Suprapubic skin (tissue), 4 donors: ENCODE data around the gene CDON. TPM values are rescaled to one million over a fixed set of nuclear protein-coding genes. Genes with fewer than 3 reads are reported as not detected.
"Not testable (repeated sequence)": the region's sequence is repeated elsewhere in the genome, so short reads cannot be mapped to it uniquely, and the experiment has no call there.

Source experiments
- DNase-seq, 2 donors: peaks; one replicate each; pipeline ENCODE4 v3.0.0-alpha.2; 2019; ENCODE audit warnings: low spot score in 2 of 2
- H3K27ac ChIP-seq: fragments of 200-600 bp; sonication (generic); one replicate; pipeline ENCODE4 v1.5.1; 2019
- H3K27me3 ChIP-seq: fragments of 200-600 bp; sonication (generic); one replicate; pipeline ENCODE4 v1.5.1; 2019
- H3K36me3 ChIP-seq: fragments of 200-600 bp; sonication (generic); one replicate; pipeline ENCODE4 v1.5.1; 2019
- H3K4me1 ChIP-seq: fragments of 200-600 bp; sonication (generic); one replicate; pipeline ENCODE4 v1.5.1; 2019
- H3K4me3 ChIP-seq: fragments of 200-600 bp; sonication (generic); one replicate; pipeline ENCODE4 v1.5.1; 2019; ENCODE audit warnings: mild to moderate bottlenecking
- H3K9me3 ChIP-seq: fragments of 200-600 bp; sonication (generic); one replicate; pipeline ENCODE4 v1.5.1; 2019
- EP300 ChIP-seq: sonication (generic); formaldehyde crosslinking; IDR thresholded peaks from one replicate; pipeline ENCODE4 v1.6.1; 2017; ENCODE audit warnings: antibody characterized with exemption
- POLR2A ChIP-seq, 2 donors: fragments of 450-650 bp; IDR thresholded peaks; one replicate each; pipeline ENCODE4 v1.6.1; 2017; ENCODE audit warnings: antibody characterized with exemption in 2 of 2, mild to moderate bottlenecking in 2 of 2, moderate library complexity in 2 of 2
- POLR2AphosphoS5 ChIP-seq, 3 donors: sonication (generic); formaldehyde crosslinking; IDR thresholded peaks; one replicate each; pipeline ENCODE4 v1.6.1; 2017; ENCODE audit warnings: antibody characterized with exemption in 3 of 3
- WGBS: methylation state at CpG from one replicate; pipeline ENCODE4 v1.1.5; 2018; 5-methylcytosine and 5-hydroxymethylcytosine counted together
- total RNA-seq, 4 donors: library from RNA; depleted of rRNA; stranded (reverse); fragments of >200 nt; gene quantifications; one replicate each; pipeline ENCODE4 v1.1.0, GENCODE V29; 2016
- TF ChIP-seq, protein P1 (sequence below), 2 donors: fragments of 200-600 bp in 1 of 2; fragments of 450-650 bp in 1 of 2; sonication (generic) in 1 of 2; IDR thresholded peaks; one replicate each; pipeline ENCODE4 v1.5.1; 2016 to 2019; ENCODE audit warnings: antibody characterized with exemption in 2 of 2, mild to moderate bottlenecking in 1 of 2, moderate library complexity in 1 of 2

Gene CDON
- total RNA-seq, 4 donors from 2014 or later, result 27.6 to 67.4 (median 43.1) TPM

DNA sequence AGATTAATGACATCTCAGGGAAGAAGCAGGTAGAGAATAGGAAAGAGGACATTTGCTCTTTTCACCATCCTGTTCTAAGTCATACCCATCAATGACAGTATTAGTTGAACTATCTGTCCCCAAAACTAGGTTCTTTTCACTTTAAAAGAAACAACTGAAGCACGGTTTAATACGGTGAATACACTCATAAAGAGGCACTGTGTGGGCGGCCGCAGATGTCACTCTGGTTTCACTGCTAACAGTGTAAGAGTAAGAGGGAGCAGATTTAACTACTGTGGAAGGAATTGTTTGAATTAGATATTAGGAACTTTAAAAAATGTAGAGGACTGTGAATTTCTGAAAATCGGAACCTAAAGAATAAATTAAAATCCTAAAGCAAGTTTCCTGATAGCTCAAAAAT, 67.4 kb downstream of the CDON start:
- H3K9me3 ChIP-seq, result no peaks in the 10 kb centered on the region
- 68% methylated on average over 5 of the region's 5 CpGs for WGBS
- no peaks in the 10 kb centered on the region for H3K27me3 ChIP-seq
- TF ChIP-seq POLR2A (IDR thresholded peaks at IDR 0.05), result no peak
- TF ChIP-seq POLR2AphosphoS5 (IDR thresholded peaks at IDR 0.05), result no peak
- TF ChIP-seq, protein P1, sequence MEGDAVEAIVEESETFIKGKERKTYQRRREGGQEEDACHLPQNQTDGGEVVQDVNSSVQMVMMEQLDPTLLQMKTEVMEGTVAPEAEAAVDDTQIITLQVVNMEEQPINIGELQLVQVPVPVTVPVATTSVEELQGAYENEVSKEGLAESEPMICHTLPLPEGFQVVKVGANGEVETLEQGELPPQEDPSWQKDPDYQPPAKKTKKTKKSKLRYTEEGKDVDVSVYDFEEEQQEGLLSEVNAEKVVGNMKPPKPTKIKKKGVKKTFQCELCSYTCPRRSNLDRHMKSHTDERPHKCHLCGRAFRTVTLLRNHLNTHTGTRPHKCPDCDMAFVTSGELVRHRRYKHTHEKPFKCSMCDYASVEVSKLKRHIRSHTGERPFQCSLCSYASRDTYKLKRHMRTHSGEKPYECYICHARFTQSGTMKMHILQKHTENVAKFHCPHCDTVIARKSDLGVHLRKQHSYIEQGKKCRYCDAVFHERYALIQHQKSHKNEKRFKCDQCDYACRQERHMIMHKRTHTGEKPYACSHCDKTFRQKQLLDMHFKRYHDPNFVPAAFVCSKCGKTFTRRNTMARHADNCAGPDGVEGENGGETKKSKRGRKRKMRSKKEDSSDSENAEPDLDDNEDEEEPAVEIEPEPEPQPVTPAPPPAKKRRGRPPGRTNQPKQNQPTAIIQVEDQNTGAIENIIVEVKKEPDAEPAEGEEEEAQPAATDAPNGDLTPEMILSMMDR (IDR thresholded peaks at IDR 0.05), result no peak
- TF ChIP-seq EP300, result no peak
- no peak overlapping the region for H3K27ac ChIP-seq
- DNase-seq, result no peak
- H3K4me3 ChIP-seq, result no peak overlapping the region
- H3K4me1 ChIP-seq, result no peaks in the 10 kb centered on the region
- peaks cover 18% of the 10 kb centered on the region for H3K36me3 ChIP-seq

DNA sequence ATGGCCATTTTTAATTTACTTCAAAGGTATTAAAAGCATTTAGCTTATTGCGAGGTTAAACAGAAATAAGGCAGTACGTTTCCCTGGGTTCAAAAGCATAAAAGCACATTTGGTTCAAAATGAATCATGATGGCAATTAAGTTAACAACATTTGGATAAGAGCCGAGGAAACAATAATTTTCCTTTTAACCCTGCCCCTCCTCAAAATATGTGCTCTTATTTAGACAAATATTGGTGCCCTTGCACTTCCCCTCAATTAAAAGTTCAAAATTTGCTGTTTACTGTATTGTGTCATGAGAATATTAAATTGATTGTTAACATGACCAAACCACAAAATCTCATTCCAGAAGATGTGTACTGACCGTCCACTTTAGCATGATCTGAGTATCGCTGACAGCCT, 68.2 kb downstream of the CDON start:
- Histone ChIP-seq H3K4me3 (no peak overlapping the region), H3K27ac (no peak overlapping the region), H3K4me1 (no peaks in the 10 kb centered on the region), H3K36me3 (peaks cover 18% of the 10 kb centered on the region), H3K27me3 (no peaks in the 10 kb centered on the region), H3K9me3 (no peaks in the 10 kb centered on the region)
- TF ChIP-seq EP300 (no peak), POLR2A (IDR thresholded peaks at IDR 0.05) (no peak), POLR2AphosphoS5 (IDR thresholded peaks at IDR 0.05) (no peak)
- TF ChIP-seq, protein P1 (IDR thresholded peaks at IDR 0.05), result no peak
- no peak for DNase-seq
- 73% methylated on average over 5 of the region's 5 CpGs for WGBS

DNA sequence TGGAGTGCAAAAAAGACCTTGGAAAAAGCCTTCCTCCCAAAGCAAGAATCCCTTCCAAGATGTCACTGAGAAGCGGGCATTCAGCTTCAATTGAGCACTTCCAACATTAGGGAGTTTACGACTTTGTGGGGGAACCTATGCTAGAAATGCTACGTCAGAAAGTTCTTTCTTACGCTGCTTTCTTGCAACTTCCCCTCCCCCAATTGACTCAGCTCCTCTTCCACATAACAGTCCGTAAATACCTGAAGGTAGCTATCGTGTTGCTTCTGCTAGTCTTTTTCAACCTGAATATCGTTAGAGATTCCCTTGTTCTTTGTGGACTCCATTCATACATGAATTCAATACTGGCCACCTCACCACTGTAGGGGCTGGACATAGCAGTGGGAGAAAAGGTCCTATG, 69.8 kb downstream of the CDON start:
- no peak overlapping the region for H3K27ac ChIP-seq
- TF ChIP-seq EP300 (no peak), POLR2AphosphoS5 (IDR thresholded peaks at IDR 0.05) (no peak), POLR2A (IDR thresholded peaks at IDR 0.05) (no peak)
- TF ChIP-seq, protein P1 (IDR thresholded peaks at IDR 0.05), result no peak
- no peaks in the 10 kb centered on the region for H3K9me3 ChIP-seq
- WGBS, result 95% methylated on average over 7 of the region's 7 CpGs
- H3K36me3 ChIP-seq, result peaks cover 19% of the 10 kb centered on the region
- no peak overlapping the region for H3K4me3 ChIP-seq
- H3K27me3 ChIP-seq, result no peaks in the 10 kb centered on the region
- H3K4me1 ChIP-seq, result no peaks in the 10 kb centered on the region
- no peak for DNase-seq

DNA sequence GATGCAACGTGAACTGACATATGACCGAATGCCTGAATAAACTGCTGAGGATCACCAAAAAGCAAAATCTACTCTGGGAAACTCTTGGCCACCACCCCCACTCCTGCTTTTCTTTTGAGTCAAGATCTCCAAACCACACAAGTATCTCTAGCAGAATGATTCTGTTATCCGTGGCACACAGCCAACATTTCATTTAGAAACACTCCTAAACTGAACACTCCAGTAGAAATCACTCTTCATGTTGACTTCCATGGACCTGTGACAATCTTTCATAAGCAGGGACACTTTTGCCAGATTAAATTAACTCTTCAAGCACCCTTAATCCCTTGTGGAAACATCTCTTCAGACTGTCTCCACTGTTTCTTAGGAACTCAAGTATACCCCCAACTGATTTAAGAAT, 72.4 kb downstream of the CDON start:
- H3K9me3 ChIP-seq, result no peaks in the 10 kb centered on the region
- no peaks in the 10 kb centered on the region for H3K27me3 ChIP-seq
- H3K4me3 ChIP-seq, result no peak overlapping the region
- H3K4me1 ChIP-seq, result no peaks in the 10 kb centered on the region
- no peak for DNase-seq
- 53% methylated on average over 3 of the region's 3 CpGs for WGBS
- TF ChIP-seq POLR2AphosphoS5 (IDR thresholded peaks at IDR 0.05) (no peak), POLR2A (IDR thresholded peaks at IDR 0.05) (no peak), EP300 (no peak)
- TF ChIP-seq, protein P1 (IDR thresholded peaks at IDR 0.05), result no peak
- H3K27ac ChIP-seq, result no peak overlapping the region
- peaks cover 12% of the 10 kb centered on the region for H3K36me3 ChIP-seq

DNA sequence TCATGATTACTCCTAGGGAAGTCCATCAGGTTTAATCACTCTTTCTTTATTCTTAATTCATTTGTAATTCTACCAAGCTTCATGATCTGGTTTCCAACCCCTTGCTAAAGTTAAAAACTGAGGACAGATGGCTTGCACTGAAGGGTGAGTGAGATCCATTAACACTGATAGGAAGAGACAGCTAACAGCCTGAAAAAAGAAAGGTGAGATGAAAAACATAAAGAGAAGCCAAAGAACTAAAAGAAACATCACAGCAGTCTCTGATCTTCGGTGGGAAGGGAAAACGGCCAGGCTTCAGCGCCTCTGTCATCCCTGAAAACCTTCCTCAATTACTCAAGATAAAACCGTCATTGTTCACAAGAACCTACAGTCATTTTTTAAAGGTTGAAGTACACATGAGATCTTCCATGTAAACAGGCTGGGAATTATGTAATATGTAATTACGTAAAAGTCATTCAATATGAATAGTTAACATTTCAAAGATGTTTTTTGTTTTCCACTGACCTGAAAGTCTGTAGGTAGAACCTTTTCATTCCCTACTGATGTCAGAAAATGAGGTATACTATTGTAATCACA, 75.5 kb downstream of the CDON start:
- WGBS, result 64% methylated on average over 5 of the region's 5 CpGs
- TF ChIP-seq EP300, result no peak
- no peak for TF ChIP-seq POLR2AphosphoS5 (IDR thresholded peaks at IDR 0.05)
- TF ChIP-seq, protein P1 (IDR thresholded peaks at IDR 0.05), result no peak
- TF ChIP-seq POLR2A (IDR thresholded peaks at IDR 0.05), result no peak
- Histone ChIP-seq H3K36me3 (peaks cover 18% of the 10 kb centered on the region), H3K4me1 (no peaks in the 10 kb centered on the region), H3K27ac (no peak overlapping the region), H3K9me3 (no peaks in the 10 kb centered on the region), H3K27me3 (no peaks in the 10 kb centered on the region), H3K4me3 (no peak overlapping the region)
- no peak for DNase-seq

DNA sequence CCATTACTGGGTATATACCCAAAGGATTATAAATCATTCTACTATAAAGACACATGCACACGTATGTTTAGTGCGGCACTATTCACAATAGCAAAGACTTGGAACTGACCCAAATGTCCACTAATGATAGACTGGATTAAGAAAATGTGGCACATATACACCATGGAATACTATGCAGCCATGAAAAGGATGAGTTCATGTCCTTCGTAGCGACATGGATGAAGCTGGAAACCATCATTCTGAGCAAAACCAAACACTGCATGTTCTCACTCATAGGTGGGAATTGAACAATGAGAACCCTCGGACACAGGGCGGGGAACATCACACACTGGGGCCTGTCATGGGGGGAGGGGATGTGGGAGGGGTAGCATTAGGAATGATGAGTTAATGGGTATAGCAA, 76.7 kb downstream of the CDON start:
- not testable (repeated sequence) for H3K27me3 ChIP-seq, H3K27ac ChIP-seq, H3K4me1 ChIP-seq, H3K9me3 ChIP-seq, DNase-seq, H3K4me3 ChIP-seq
- peaks cover 24% of the 10 kb centered on the region for H3K36me3 ChIP-seq
- WGBS, result 97% methylated on average over 6 of the region's 6 CpGs
